GM19463 (cell line): ENCODE measurements around the gene CORO6.
A peak's percentile ranks its signal among the peaks of the same experiment; 100 is the strongest.

Experiments used
- ATAC-seq: cut with Tn5 transposase; IDR thresholded peaks from one replicate; pipeline ENCODE4 v1.9.1; 2021; ENCODE audit warnings: mild to moderate bottlenecking, moderate library complexity; ENCODE audit not compliant: unreplicated experiment

CORO6 gene

DNA sequence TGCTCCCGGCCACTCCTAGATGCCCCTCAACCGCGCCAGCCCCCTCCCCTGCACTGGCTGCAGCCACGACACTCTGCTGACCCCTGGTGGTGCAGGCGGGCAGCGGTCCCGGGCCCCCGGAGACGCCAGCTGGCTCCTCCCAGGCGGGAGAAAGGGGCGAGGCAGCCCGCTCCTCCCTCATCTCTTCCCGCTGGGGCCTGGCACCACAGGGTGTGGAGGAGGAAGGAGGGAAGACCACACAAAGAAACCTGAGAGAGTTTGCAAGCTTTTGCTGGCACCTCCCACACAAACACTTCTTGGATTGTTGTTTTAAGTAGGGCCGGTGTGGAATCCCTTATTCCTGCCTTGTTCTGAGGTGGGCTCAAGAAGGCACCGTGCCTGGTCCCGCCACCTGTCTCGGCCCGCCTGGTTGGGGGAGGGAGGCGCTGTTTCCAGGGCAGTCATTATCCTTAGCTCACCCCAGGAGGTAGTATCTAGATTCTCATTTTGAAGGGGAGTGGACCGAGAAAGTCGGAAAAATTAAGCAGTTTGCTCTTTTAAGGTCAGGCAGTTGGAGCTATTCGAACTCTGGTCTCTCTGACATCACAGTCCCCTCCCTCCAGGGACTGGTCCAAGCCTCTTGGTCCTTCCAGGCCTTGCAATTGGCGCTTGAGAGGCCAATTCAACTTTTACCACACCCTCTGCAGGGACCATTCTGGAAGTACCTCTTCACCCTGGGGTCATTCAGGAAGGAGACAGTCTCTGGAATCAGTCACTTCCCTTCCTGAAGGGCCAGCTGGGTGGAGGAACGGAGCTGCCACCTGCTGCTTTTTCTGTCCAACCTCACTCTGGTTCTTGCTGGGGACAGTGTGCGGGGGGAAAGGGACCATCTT lies 30.7 kb downstream of the CORO6 start:
- peak; percentile 40 for ATAC-seq

DNA sequence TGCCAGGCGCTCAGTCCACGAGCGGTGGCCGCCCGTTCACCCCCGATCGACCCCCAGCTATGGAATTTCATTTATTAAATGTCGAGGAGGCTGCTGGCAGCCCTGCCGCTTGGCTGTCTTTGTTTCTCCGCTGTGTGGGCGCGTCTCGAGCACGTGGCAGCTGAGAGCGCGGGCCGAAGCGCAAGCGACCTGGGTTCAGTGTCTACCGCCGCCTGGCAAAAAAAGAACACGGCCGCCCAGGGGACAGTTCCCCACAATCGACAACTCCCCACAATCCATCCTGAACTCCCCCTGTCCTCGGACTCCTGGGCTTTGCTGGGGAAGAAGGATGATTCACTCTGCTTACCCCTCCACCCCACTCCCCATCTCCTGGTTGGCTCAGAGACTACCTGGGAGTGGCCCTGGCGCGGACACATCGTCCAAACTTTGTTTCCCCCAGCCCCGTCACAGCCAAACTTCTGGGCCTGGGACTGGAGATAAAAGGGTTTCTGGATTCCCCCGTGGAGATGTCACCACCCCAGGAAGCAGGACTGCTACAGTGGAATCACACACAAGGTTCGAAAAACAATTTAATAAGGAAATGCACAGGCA lies 31.5 kb downstream of the CORO6 start:
- ATAC-seq: no peak

DNA sequence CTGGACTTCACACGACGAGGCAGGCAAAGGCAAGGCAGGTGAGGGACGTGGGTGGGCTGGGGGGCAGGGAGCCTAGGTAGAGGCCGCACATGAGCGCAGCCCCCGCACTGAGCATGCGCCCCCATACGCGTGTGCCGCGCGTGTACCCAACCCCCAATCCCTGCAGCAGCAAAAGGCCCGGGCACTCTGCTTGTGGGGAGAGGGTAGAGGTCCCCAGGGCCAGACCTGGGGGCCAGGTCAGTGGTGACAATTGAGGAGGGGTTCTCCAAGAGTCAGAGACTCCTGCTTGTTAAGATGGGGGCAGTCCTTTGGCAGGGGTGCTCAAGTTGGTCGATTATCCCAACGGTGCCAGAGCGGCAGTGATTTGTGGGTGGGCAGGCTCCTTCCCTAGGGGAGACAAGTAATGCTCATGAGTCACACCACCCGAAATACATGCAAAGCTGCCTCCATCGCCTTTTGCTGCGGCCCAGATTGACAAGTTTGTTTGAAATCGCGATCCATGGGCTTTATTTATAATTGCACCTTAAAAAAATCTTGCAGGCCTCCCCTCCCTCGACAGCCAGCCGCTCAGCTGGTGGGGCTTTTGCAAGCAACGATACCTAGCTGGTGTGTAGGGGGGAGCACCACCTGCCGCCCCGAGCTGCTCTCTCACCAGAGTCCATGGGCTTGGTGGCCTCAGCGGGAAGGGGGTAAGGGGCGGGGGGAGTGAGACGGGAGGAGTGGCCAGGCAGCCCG lies 32.1 kb downstream of the CORO6 start:
- ATAC-seq: no peak

DNA sequence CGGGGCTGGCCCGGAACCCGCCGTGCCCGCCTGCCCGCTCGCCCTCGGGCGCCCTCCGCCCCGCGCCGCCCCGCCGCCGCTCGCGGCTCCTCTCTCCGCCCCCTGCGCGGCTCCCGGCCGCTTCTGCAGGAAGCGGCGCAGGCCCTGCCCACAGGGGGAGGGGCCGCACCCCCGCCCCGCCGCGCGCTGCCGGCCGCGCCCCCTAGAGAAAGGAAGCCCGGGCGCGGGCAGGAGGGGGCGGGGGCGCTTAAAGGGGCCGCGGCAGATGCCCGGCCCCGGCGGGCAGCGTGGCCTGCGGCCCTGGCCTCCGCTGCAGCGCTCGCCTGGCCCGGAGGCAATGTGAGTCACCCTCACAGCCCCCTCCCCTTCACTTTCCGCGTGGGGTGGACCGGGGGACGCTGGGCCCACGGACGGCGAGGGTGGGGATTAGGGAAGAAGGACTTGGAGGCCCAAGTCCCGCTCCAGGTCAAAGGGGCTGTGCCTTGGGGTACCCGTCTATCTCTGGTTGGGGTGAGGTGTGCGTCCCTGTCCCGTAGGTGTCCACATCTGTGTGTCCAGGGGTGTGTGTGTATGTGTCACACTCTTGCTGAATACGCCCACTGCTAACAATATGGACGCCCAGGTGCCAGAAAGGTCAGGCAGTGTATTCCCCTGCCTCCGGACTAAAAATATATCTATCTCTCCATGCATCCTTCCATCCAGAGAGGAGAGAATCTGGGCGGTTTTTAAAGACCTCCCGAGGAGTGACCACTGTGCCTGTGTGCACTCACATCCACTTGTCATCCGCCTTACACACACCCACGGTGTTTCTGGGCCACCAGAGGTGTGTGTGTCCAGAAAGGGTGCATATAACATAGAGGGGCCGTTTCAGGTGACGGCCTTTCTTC lies 32.9 kb downstream of the CORO6 start, which contains the start of gene GIT1:
TSS of gene GIT1 (minus strand) at position 125 of the 887 bp plus-strand sequence. CDS start 270 bp downstream, outside the sequence.
- ATAC-seq: peak; percentile 61

DNA sequence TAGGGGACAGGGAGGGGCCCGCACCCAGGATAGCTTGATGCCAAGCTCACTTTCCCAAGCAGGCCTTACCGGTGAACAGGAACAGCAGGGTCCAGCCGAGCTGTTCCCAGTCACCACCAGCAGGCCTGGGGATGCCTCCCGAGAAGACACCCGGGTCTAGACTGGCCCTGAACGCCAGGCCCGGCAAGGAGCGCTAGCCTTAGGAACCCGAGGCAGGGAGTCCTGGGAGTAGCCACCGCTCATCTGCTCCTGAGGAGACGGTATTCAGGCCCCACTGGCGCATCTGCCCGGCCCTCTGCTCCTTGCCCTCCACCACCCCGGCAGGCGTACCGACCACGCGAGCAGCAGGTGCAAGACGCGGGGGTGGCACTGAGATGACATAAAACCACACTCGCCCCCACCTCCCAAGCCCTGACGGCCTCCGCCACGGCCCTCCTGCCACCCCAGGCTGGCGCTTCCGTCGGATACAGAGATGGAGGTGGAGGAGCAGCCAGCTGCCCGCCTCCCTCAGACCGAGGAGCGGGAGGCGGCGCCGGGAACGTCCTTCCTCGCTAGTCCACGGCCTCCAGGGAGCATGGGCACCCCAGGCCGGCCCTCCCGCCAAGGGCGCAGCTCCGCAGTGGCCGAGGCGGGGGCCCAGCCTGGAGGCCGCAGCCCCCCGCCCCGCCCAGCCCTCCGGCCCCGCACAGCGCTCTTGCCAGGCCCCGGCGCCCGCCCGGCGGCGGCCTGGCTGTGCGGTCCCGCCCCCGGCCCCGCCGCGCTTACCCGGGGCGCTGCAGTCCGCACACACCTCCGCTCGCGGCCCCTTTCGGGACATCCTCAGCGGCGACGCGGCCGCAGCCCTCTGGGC lies 33.9 kb downstream of the CORO6 start:
- ATAC-seq: peak; percentile 13

DNA sequence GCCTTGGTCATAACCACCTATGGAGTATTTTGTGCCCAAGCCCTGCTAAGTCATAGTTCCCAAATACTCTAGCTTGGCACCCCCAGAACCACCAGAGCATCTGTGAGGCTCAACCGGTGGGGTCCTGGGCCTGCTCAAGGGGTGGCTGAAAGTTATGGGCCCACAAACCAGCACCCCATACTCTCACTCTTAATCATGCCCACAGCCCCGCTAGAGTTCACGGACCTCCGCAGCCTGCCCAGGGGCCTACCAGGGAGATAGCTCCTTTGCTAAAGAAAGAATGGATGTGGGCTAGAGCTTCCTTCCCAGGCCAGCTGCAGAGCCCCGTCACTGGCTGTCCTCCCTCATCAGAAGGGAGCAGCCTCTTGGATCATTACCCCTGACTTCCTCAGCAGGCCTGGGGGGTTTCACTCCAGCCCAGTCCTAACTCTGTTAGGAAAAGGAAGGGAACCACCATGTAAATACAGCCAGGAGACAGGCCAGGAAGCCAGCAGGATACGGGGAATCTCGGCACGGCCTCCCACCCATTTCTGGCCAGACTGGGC lies 34.6 kb downstream of the CORO6 start:
- ATAC-seq: no peak

DNA sequence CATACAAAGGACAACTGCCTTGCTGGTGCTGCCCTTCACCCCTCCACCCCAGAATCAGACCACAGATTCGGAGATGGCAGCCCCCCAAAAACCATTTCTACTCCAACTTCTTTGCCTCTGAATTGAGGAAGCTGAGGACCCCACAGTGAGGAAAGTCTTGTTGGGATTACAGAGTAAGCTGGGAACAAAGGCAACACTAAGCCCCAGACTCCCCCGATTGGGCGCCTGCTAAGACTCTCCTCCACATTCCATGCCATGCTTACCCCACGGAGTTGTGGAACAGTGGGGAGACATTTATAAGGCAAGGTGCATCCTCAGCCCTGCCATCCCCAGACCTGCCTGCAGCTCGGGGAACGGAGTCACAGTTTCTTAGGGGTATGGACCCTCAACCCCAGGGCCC lies 35.1 kb downstream of the CORO6 start:
- no peak for ATAC-seq

DNA sequence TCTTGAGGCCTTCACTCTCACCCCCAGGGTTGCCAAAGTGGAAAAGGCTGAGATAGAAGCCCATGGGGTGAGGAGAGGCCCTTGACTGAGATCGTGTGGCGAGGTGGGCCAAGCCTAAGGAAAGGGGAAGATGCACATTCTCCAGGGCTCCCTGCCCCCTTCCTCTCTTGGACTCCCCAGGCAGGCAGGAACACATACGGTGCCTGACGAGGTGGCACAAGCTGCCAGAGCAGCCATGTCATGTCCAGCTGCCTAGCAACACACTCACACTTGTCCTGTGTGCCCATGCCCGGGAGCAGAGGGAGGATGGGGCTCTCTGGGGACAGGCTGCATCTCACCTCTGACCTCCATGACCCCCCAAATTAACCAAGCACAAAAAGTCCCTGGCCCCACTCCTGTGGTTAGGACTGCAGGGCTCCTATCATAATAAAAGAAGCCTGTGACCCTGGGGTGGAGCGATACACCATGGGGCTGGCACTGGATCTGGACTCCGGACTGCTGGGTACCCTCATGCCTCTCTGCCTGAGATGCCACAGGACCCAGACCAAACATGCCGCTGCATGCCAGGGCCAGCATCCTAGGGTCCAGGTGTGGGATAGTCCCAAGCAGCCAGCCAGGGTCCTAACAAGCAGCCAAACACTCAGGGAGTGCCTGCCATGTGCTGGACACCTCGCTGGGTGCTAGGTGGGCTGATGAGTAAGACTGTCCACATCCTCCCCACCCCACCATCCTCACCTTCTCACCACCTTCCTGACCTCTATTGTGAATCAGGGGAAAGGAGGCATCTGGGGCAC lies 35.8 kb downstream of the CORO6 start:
- no peak for ATAC-seq

DNA sequence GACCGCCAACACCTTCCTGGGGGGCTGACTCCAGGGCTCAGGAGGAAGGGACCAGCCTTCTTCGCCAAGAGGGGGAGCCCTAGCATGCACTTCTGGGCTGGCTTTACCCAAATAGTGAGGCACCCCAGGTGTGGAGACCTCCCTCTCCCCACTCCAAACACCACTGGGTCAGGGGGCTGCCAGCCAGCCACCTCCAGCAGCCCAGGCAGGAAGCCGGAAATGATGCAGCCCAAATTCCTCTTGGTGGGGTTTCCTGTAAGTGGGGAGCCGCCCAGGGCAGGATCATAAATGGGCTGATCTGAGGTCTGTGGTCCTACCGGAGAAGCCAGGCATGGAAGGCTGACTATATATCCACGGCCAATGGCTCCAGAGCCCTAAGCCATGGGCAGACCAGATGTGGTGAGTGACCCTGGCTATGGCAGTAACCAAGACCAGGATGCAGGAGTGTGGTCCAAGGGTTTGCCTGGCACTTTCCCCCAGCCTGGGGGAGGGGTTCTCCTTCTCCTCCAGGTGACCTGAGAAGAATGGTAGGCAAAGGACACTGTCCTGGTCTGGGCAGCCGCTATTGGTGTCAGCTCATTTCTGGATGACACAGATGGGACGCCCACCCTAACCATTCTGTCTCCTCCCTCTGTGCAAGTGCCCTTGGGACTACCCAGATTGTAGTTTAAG lies 37.5 kb downstream of the CORO6 start:
- no peak for ATAC-seq

DNA sequence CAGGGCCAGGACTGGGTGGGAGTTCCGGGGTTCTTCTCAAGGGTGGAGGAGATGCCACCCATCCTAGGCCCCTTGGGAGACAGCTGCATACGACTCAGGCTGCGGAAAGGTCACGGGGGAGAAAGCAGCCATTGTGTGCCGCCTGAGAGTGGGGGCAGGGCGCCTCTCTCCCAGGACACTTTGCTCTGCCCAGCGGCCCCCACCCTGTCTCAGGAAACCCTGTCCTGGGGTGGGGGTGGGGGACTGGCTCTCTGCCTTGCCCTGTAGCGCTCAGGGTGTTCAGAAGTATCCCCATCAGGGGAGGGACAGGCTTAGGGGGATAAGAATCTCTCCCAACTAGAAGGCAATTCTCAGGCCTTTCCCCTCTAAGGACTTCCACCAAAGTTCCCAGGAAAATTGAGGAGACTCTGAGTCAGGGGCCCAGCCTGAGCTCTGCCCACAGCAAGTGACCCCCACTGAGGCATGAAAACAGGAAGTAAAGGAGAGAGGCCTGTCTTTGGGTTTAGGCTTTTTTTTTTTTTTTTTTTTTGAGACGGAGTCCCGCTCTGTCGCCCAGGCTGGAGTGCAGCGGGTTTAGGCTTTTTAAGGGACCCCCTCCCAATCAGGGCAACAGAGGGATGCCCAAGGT lies 38.1 kb downstream of the CORO6 start:
- no peak for ATAC-seq

DNA sequence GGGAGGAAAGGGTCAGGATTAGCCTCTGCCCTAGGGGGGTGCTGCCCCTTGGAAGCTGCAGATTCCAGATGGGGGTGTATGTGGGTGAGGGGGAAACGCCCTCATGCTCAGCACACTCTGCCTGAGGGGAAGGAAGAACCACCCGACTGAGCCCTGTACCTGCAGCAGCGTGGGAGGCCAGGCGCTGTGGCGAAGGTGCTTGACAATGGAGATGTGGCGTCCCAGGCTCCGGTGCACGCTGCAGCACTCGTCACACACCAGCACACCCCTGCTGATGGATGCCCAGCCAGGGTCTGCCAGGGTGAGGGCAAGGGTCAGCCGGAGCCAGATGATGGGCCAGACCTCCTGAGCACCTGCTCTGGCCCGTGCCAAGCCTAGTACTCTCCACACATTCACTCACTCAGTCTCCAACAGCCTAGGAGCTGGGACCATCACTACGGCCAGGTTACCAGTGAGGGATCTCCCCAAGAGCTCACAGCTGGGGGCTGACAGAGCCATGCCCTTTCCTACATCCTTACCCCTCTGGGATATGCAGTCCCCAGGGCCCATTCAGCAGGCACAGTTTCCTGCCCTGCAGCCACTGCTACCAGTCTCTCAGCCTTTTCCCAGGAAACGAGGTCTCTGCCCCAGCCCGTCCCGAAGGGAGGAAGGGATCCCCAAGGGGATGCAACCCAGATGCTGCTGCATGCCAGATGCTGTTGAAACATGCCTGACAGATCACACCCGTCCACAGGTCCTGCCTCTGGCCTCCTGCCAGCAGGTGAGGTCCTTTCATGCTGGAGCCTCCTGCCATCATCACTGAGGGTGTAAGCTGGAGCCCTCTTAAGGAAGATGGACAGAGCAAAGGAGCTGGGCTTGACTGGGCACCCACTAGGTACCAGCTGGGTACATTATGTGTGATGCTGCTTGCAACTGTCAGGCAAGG lies 39.1 kb downstream of the CORO6 start:
- no peak for ATAC-seq

DNA sequence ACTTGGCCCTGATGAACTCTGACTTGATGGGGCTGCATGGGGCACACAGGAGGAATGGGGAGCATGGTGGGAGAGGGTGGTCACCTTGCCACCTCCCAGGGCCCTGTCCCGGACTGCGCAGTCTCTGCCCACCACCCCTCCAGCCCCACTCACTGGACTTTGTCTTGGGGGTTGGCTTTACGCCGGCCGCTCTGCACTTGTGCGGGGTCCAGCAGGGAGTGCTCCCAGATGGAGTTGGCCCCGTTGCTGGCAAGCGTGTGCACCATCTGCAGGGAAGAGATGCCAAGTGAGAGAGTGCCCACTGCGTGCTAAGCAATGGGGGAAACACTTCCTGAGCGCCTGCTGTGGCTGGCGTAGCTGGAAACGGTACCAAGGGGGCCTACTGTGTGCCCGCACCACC lies 39.9 kb downstream of the CORO6 start:
- ATAC-seq: no peak

DNA sequence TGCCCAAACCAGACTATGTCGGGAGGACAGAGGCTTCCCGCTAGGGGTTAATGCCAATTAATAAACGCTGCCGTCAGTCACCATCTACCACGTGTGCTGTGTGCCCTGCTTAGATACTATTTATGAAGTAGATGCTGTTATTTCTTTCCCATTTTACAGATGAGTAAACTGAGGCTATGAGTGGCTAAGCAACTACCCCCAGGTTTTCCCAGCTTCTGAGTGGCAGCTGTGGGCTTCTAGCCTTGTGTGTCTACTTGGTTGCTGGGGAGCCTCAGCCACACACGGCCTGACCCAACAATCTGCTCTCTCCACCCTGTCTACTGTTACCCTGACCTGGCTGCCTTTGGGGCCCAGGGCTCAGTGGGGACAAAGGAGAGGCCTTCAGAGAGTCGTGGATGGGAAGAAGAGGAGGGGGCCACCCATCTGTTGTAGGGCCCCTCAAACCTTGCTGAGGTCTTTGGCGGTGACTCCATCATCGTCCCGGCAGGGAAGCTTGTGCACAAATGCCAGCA lies 40.4 kb downstream of the CORO6 start:
- no peak for ATAC-seq

DNA sequence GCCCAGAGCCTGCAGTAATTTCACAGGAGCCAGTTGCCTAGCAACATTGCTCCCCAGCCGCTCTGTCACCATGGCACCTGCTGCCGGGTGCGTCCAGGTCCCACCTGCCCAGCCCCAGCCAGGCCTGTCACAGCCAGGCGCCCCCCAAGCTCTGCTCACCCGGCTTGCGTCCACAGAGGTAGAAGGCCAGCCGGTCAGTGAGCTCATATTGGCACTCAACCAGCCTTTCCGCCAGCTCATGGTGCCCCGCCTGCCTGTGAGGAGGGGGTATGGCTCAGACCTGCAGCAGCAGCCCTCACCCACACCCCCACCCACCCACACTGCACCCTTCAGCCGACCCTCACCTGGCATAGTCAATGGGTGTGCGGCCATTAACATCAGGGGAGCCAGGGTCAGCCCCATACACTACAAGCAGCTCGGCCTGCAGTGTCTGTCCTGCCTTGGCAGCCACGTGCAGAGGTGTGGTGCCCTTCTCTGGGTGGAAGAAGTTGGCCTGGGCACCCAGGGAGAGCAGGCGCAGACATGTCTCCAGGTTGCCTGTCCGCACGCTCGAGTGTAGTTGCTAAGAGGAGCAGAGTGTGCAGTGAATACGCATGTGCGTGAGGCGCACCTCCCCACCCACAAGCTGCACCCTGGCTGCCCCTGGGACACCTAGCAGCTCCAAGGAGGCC lies 41.0 kb downstream of the CORO6 start:
- ATAC-seq: no peak

DNA sequence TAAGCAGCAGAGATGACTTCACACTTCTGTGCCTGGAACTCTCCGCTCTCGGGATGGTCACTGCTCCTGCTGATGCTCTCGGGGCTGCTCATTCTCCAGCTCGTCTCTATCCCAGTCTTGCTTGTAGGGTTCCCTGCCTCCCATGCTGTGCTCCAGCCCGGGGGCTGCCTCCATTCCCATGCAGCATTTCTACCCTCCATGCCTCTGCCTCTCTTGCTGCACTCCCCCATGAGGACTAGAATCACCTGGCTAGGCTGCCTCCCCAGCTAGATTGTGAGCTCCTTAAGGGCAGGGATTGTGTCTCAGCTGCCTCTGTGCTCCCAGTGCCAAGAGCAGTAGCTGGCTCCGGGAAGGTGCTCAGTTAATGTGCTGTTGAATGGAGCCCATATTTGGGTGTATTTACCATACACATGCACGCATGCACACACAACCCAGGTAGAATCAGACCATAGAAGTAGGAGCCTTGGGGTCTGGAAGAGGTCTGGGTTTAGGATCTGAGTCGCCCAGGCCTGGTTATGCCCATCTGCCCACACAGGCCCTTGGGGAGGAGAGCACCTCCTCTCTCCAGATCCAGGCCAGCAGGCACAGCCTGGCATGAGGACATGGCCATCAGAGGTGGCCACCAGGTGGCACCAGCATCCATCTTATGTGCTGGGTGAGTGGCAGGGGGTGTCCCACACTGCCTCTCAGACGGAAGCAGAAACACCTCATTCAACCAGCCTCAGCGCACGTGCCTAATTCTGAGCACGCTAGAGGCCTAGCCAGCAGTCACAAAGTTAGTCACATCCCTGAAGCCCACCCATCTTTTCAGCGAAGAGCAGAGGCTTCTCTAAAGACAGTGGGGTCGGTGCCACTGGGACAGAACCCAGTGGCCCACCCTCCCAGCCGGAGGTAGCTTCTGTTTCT lies 42.6 kb downstream of the CORO6 start:
- no peak for ATAC-seq
